ENCODE results near the gene FGF8.

Gene FGF8

GRCh38 chr10:101768791-101769170 is 7.1 kb downstream of the FGF8 start:
- no peak for DNase-seq

GRCh38 chr10:101767966-101768790 is 7.7 kb downstream of the FGF8 start:
- DNase-seq: no peak

GRCh38 chr10:101767600-101767945 is 8.3 kb downstream of the FGF8 start:
- DNase-seq: no peak

GRCh38 chr10:101766753-101767599 is 8.9 kb downstream of the FGF8 start:
- no peak for DNase-seq

GRCh38 chr10:101766306-101766705 is 9.6 kb downstream of the FGF8 start:
- DNase-seq: no peak

- DNase-seq: no peak
Measured at GRCh38 chr10:101763141-101763846, 12.6 kb downstream of the FGF8 start.

GRCh38 chr10:101762736-101763135 is 13.2 kb downstream of the FGF8 start:
- DNase-seq: no peak

- DNase-seq: no peak
Measured at GRCh38 chr10:101761226-101761625, 14.7 kb downstream of the FGF8 start.

- DNase-seq: no peak
Measured at GRCh38 chr10:101760510-101760909, 15.4 kb downstream of the FGF8 start.

- no peak for DNase-seq
Measured at GRCh38 chr10:101759309-101760247, 16.3 kb downstream of the FGF8 start.

- no peak for DNase-seq
Measured at GRCh38 chr10:101758858-101759257, 17.1 kb downstream of the FGF8 start.

GRCh38 chr10:101752241-101752640 is 23.7 kb downstream of the FGF8 start:
- no peak for DNase-seq

- DNase-seq: no peak
Measured at GRCh38 chr10:101749047-101750016, 26.6 kb downstream of the FGF8 start.

- DNase-seq: no peak
Measured at GRCh38 chr10:101748496-101748895, 27.4 kb downstream of the FGF8 start.

- no peak for DNase-seq
Measured at GRCh38 chr10:101745074-101745696, 30.7 kb downstream of the FGF8 start.

- no peak for DNase-seq
Measured at GRCh38 chr10:101744267-101744666, 31.6 kb downstream of the FGF8 start.

- no peak for DNase-seq
Measured at GRCh38 chr10:101741938-101742337, 34.0 kb downstream of the FGF8 start.

- no peak for DNase-seq
Measured at GRCh38 chr10:101736666-101737065, 39.2 kb downstream of the FGF8 start.

- DNase-seq: no peak
Measured at GRCh38 chr10:101732096-101732495, 43.8 kb downstream of the FGF8 start.

- no peak for DNase-seq
Measured at GRCh38 chr10:101726115-101726387, 49.9 kb downstream of the FGF8 start.

All from CD4-positive, alpha-beta T cell treated with Interleukin-15 for 1 hour (primary cell).